Effector CD4-positive, alpha-beta T cell (primary cell): ENCODE measurements around the gene C2CD2.

Experiments used
- DNase-seq: peaks from one replicate; pipeline ENCODE4 v3.0.0-alpha.2; 2020

The C2CD2 gene

DNA sequence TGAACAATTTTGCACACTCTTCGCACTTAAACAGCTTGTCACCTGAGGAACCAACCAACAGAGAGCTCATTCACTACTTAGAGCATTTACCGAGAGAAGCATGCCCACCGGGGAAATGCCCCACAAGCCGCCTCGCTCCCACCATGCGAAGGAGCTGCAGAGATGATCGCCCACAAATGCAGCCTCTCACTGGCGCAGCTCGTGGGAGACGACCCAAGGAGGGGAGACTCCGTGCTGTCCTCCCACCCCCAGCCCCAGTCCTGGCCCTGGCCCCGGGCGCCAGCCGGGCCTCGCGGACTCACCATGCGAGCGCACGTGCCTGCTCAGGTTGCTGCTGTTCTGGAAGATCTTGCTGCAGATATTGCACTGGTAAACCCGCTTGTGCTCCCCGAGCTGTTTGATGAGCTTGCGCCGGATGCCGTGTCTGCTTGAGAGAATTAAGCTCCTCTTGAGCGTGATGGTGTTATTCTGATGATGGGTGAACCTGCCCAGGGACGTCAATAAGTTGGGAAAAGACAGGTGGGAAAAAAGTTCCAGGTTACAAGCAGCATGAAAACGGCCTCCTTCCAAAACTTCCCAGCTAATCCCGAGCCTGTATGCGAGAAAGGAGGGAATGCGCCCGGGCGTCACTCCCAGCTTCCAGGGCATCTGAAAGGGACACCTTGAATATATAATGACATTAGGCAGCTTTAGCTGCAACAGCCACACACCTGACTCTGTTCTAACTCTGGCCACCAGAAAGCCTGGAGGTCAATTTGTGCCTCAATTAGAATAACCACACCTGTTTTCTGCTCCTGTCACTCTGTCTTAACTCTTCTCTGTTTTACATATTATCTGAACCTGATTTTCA is 117.4 kb downstream of the C2CD2 start:
- no peak for DNase-seq

- DNase-seq, result no peak
Measured at GRCh38 chr21:41835711-41836154, 118.1 kb downstream of the C2CD2 start.
